SK-N-MC (cell line): ENCODE results near the gene CFD.

Source experiments
- EZH2 ChIP-seq: fragments of 200-600 bp; sonication (generic); IDR thresholded peaks from one replicate; pipeline ENCODE4 v1.6.1; 2017; ENCODE audit warnings: antibody characterized with exemption
- FOXP2 ChIP-seq: optimal IDR thresholded peaks from 2 replicates; pipeline ENCODE3; 2011; ENCODE audit warnings: mild to moderate bottlenecking, moderate library complexity; ENCODE audit not compliant: insufficient read depth; ENCODE audit errors: extremely low read length, control extremely low read depth

DNA sequence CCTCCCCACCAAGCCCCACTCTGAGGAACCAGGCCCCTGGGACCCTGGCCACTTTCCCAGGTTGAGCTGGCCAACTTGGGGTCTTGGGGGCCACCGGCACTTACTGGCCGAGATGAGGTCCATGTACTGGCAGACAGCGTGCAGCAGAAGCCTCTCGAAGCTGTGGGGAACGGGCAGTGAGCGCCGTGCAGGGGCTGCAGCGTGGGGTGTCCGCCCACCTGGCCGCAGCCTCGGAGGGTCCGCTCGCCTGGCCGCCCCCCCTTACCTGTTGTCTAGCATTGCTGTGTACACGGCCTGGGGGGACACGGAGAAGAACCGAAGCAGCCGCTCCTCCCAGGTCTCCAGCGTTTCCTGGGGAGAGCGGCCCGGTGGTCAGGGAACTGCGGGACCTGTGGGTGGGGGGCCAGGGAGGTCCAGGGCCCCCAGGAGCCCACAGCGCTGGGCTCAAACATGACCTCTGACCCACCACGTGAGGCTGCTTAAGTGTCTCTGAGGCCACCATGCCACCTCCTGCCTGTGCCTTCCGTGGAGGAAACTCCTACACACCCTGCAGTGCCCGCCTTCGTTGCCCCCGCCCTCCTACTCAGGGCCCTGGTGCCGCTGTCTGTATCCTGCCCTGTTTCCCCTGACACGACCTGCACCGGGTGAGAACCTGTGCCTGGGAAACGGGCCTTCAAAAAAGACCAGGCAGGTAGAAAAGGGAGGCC is 40.0 kb downstream of the CFD start:
- TF ChIP-seq FOXP2 (no peak), EZH2 (no peak)
